HepG2 (cell line): ENCODE data around the gene TRIM44. TPM values are rescaled to one million over a fixed set of nuclear protein-coding genes. Genes with fewer than 3 reads are reported as not detected.

Source experiments
- JUN ChIP-seq: sonication (generic); formaldehyde crosslinking; IDR thresholded peaks from 2 replicates; pipeline ENCODE4 v1.4.0; 2020; ENCODE audit warnings: mild to moderate bottlenecking, missing genetic modification reagents
- KLF9 ChIP-seq: IDR thresholded peaks from 2 replicates; pipeline ENCODE4 v1.6.1; 2016; ENCODE audit warnings: low read depth
- PAWR ChIP-seq: sonication (generic); formaldehyde crosslinking; IDR thresholded peaks from 2 replicates; pipeline ENCODE4 v1.4.0; 2020; ENCODE audit warnings: missing genetic modification reagents, mild to moderate bottlenecking, borderline replicate concordance
- ZBTB38 ChIP-seq: sonication (generic); formaldehyde crosslinking; IDR thresholded peaks from 2 replicates; pipeline ENCODE4 v1.5.1; 2020; ENCODE audit warnings: mild to moderate bottlenecking, missing genetic modification reagents
- ZNF337 ChIP-seq: sonication (generic); formaldehyde crosslinking; IDR thresholded peaks from 2 replicates; pipeline ENCODE4 v1.5.1; 2020; ENCODE audit warnings: missing genetic modification reagents, low read depth, mild to moderate bottlenecking, borderline replicate concordance
- ZNF33A ChIP-seq: sonication (generic); formaldehyde crosslinking; IDR thresholded peaks from 2 replicates; pipeline ENCODE4 v1.5.1; 2020; ENCODE audit warnings: missing genetic modification reagents, mild to moderate bottlenecking, moderate library complexity, borderline replicate concordance
- ZNF431 ChIP-seq: sonication (generic); formaldehyde crosslinking; IDR thresholded peaks from 2 replicates; pipeline ENCODE4 v1.9.0; 2022; ENCODE audit warnings: missing genetic modification reagents, low read depth, mild to moderate bottlenecking, borderline replicate concordance
- ZNF546 ChIP-seq: sonication (generic); formaldehyde crosslinking; conservative IDR thresholded peaks from 2 replicates; pipeline ENCODE4 v1.8.1; 2023; ENCODE audit warnings: mild to moderate bottlenecking, missing genetic modification reagents
- ZNF562 ChIP-seq: sonication (generic); formaldehyde crosslinking; IDR thresholded peaks from 2 replicates; pipeline ENCODE4 v1.8.0; 2022; ENCODE audit warnings: missing genetic modification reagents, borderline replicate concordance
- ZNF619 ChIP-seq: sonication (generic); formaldehyde crosslinking; IDR thresholded peaks from 2 replicates; pipeline ENCODE4 v1.4.0; 2020; ENCODE audit warnings: mild to moderate bottlenecking, missing genetic modification reagents
- ZNF652 ChIP-seq: IDR thresholded peaks from 2 replicates; pipeline ENCODE4 v1.6.1; 2016; ENCODE audit warnings: low read depth, borderline replicate concordance
- polyA plus RNA-seq, 8 experiments: library from polyadenylated mRNA; depleted of rRNA in 3 of 8; stranded (reverse) in 7 of 8; unstranded in 1 of 8; fragments of >200 nt; fragmentation: Illumina TruSeq in 4 of 8; extraction: Trizol in 4 of 8; gene quantifications; 2 replicates each; pipeline versions ENCODE4 v1.2.1 to v1.2.3, GENCODE V29; 2011 to 2016; ENCODE audit warnings: low read depth in 4 of 8, missing spikeins in 1 of 8, mixed read lengths in 1 of 8; ENCODE audit not compliant: insufficient read depth in 1 of 8
- total RNA-seq, 5 experiments: library from RNA; depleted of rRNA; stranded (reverse); fragments of >200 nt; fragmentation: Illumina TruSeq; extraction: Trizol; gene quantifications; 2 replicates each; pipeline ENCODE4 v1.2.3, GENCODE V29; 2016; ENCODE audit warnings: low read depth in 1 of 5
- TF ChIP-seq, protein P1 (sequence below): IDR thresholded peaks from 2 replicates; pipeline ENCODE4 v1.6.1; 2016; ENCODE audit warnings: low read depth, missing genetic modification reagents, missing compliant biosample characterization
- TF ChIP-seq, protein P2 (sequence below): sonication (generic); formaldehyde crosslinking; IDR thresholded peaks from 2 replicates; pipeline ENCODE4 v1.4.0; 2020; ENCODE audit warnings: missing genetic modification reagents
- TF ChIP-seq, protein P3 (sequence below): sonication (generic); formaldehyde crosslinking; IDR thresholded peaks from 2 replicates; pipeline ENCODE4 v1.8.0; 2022; ENCODE audit warnings: mild to moderate bottlenecking, missing genetic modification reagents, moderate library complexity
- TF ChIP-seq, protein P4 (sequence below): sonication (generic); formaldehyde crosslinking; IDR thresholded peaks from 2 replicates; pipeline ENCODE4 v1.8.1; 2023; ENCODE audit warnings: mild to moderate bottlenecking, missing genetic modification reagents

TRIM44 gene
- total and polyA plus RNA-seq, 2 of the 13 experiments (the other 11 are each of a cell fraction or from before 2014, with no cell fraction given): 22.7 to 50.3 TPM

DNA sequence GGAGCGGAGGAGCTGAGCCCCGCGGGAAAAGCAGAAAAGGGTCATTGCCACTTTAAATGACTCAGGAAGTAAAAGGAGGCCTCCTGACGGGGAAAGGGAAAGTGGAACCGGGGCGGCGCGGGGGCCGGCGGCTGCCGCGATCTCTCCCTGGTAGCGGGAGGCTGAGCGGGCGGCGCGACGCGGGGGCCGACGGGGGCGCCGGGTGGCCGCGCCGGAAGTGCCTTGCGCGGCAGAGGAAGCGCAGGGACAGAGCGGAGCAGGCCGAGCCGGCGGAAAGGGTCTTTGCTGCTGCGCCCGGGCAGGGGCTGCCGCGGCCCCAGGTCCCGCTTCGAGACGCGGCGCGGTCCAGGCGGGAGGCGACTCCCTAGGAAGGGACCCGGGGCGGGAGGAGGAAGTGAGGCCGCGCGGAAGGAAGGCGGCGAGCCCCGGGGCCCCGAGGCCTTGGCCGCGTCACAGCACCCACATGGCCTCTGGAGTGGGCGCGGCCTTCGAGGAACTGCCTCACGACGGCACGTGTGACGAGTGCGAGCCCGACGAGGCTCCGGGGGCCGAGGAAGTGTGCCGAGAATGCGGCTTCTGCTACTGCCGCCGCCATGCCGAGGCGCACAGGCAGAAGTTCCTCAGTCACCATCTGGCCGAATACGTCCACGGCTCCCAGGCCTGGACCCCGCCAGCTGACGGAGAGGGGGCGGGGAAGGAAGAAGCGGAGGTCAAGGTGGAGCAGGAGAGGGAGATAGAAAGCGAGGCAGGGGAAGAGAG lies at the start of gene TRIM44 (continued):
- TF ChIP-seq, protein P1, sequence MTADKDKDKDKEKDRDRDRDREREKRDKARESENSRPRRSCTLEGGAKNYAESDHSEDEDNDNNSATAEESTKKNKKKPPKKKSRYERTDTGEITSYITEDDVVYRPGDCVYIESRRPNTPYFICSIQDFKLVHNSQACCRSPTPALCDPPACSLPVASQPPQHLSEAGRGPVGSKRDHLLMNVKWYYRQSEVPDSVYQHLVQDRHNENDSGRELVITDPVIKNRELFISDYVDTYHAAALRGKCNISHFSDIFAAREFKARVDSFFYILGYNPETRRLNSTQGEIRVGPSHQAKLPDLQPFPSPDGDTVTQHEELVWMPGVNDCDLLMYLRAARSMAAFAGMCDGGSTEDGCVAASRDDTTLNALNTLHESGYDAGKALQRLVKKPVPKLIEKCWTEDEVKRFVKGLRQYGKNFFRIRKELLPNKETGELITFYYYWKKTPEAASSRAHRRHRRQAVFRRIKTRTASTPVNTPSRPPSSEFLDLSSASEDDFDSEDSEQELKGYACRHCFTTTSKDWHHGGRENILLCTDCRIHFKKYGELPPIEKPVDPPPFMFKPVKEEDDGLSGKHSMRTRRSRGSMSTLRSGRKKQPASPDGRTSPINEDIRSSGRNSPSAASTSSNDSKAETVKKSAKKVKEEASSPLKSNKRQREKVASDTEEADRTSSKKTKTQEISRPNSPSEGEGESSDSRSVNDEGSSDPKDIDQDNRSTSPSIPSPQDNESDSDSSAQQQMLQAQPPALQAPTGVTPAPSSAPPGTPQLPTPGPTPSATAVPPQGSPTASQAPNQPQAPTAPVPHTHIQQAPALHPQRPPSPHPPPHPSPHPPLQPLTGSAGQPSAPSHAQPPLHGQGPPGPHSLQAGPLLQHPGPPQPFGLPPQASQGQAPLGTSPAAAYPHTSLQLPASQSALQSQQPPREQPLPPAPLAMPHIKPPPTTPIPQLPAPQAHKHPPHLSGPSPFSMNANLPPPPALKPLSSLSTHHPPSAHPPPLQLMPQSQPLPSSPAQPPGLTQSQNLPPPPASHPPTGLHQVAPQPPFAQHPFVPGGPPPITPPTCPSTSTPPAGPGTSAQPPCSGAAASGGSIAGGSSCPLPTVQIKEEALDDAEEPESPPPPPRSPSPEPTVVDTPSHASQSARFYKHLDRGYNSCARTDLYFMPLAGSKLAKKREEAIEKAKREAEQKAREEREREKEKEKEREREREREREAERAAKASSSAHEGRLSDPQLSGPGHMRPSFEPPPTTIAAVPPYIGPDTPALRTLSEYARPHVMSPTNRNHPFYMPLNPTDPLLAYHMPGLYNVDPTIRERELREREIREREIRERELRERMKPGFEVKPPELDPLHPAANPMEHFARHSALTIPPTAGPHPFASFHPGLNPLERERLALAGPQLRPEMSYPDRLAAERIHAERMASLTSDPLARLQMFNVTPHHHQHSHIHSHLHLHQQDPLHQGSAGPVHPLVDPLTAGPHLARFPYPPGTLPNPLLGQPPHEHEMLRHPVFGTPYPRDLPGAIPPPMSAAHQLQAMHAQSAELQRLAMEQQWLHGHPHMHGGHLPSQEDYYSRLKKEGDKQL (CRISPR knock-in tag): peak; percentile 56; the same call in 1 of the 2 replicates
- TF ChIP-seq ZNF652 (CRISPR knock-in tag) (no peak), ZBTB38 (CRISPR knock-in tag) (peak; percentile 99), ZNF562 (CRISPR knock-in tag) (peak; percentile 93), ZNF337 (CRISPR knock-in tag) (peak; percentile 76; the same call in 1 of the 2 replicates), ZNF33A (CRISPR knock-in tag) (no peak; the same call in 1 of the 2 replicates), ZNF546 (peak; percentile 98), JUN (CRISPR knock-in tag) (peak; percentile 57), PAWR (CRISPR knock-in tag) (peak; percentile 93), ZNF619 (CRISPR knock-in tag) (peak; percentile 78; the same call in 1 of the 2 replicates), KLF9 (CRISPR knock-in tag) (peak; percentile 85; the same call in 1 of the 2 replicates), ZNF431 (peak; percentile 79; the same call in 1 of the 2 replicates)
- TF ChIP-seq, protein P2, sequence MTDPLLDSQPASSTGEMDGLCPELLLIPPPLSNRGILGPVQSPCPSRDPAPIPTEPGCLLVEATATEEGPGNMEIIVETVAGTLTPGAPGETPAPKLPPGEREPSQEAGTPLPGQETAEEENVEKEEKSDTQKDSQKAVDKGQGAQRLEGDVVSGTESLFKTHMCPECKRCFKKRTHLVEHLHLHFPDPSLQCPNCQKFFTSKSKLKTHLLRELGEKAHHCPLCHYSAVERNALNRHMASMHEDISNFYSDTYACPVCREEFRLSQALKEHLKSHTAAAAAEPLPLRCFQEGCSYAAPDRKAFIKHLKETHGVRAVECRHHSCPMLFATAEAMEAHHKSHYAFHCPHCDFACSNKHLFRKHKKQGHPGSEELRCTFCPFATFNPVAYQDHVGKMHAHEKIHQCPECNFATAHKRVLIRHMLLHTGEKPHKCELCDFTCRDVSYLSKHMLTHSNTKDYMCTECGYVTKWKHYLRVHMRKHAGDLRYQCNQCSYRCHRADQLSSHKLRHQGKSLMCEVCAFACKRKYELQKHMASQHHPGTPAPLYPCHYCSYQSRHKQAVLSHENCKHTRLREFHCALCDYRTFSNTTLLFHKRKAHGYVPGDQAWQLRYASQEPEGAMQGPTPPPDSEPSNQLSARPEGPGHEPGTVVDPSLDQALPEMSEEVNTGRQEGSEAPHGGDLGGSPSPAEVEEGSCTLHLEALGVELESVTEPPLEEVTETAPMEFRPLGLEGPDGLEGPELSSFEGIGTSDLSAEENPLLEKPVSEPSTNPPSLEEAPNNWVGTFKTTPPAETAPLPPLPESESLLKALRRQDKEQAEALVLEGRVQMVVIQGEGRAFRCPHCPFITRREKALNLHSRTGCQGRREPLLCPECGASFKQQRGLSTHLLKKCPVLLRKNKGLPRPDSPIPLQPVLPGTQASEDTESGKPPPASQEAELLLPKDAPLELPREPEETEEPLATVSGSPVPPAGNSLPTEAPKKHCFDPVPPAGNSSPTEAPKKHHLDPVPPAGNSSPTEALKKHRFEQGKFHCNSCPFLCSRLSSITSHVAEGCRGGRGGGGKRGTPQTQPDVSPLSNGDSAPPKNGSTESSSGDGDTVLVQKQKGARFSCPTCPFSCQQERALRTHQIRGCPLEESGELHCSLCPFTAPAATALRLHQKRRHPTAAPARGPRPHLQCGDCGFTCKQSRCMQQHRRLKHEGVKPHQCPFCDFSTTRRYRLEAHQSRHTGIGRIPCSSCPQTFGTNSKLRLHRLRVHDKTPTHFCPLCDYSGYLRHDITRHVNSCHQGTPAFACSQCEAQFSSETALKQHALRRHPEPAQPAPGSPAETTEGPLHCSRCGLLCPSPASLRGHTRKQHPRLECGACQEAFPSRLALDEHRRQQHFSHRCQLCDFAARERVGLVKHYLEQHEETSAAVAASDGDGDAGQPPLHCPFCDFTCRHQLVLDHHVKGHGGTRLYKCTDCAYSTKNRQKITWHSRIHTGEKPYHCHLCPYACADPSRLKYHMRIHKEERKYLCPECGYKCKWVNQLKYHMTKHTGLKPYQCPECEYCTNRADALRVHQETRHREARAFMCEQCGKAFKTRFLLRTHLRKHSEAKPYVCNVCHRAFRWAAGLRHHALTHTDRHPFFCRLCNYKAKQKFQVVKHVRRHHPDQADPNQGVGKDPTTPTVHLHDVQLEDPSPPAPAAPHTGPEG (CRISPR knock-in tag): peak; percentile 97
- TF ChIP-seq, protein P3, sequence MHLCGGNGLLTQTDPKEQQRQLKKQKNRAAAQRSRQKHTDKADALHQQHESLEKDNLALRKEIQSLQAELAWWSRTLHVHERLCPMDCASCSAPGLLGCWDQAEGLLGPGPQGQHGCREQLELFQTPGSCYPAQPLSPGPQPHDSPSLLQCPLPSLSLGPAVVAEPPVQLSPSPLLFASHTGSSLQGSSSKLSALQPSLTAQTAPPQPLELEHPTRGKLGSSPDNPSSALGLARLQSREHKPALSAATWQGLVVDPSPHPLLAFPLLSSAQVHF (CRISPR knock-in tag): peak; percentile 99
- TF ChIP-seq, protein P4, sequence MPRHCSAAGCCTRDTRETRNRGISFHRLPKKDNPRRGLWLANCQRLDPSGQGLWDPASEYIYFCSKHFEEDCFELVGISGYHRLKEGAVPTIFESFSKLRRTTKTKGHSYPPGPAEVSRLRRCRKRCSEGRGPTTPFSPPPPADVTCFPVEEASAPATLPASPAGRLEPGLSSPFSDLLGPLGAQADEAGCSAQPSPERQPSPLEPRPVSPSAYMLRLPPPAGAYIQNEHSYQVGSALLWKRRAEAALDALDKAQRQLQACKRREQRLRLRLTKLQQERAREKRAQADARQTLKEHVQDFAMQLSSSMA: peak; percentile 94
